Mucosa of gallbladder (tissue), 1 donor: Measurements from ENCODE around the gene PAPOLA. TPM values are rescaled to one million over a fixed set of nuclear protein-coding genes. Genes with fewer than 3 reads are reported as not detected.

ENCODE experiments used
- DNase-seq: peaks from one replicate; pipeline ENCODE4 v3.0.0-alpha.2; 2020; ENCODE audit warnings: low spot score
- total RNA-seq: library from RNA; stranded (reverse); gene quantifications from one replicate; pipeline ENCODE4 v1.2.1, GENCODE V29; 2021
- donor health status: DM: no; HTN: no; CAD: no.

PAPOLA gene
- total RNA-seq, 1 donor from 2014 or later: 175 TPM

GRCh38 chr14:96586056-96586455, 83.9 kb downstream of the PAPOLA start:
- DNase-seq: no peak

DNA sequence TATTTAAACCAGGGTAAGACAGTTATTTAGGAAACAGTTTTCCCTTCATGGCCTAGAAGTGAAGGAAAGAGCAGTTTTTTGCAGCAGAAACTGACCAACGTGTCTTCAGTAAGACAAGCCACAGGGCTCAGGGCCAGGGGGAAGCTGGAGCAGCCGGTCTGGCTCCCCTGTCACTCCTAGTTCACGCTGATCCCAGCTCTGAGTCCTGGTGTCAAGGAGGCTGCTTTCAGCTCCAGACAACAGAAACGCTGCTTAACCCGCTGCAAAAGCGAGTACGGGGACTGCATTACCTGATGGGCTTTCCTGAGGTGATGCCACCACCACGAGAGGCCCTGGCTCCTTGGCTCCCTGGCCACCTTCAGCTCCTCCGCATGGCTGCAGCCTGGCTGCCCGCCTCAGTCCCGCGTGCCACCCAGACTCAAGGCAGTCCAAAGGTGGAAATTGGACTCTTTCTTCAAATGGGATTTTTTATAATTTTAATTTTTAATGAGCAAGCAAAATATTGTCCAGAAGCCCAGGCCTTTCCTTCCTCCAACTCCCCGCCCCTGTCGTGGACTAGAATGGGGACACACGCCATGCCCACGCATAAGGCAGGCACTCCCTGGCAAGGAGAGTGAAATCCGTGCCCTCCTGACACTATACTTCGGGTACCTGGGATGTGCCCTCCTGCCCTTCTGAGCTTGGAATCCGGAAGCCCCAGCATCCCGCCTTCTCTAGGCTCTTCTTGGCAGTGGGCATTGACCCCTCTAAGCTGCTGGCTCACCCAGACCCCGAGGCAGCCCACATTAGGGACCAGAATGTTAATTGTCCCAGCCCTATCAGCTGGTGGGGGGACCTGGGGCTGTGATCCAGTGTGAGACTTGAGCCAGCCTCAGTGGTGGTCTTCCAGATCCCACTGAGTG, 85.0 kb downstream of the PAPOLA start:
- DNase-seq: no peak

DNA sequence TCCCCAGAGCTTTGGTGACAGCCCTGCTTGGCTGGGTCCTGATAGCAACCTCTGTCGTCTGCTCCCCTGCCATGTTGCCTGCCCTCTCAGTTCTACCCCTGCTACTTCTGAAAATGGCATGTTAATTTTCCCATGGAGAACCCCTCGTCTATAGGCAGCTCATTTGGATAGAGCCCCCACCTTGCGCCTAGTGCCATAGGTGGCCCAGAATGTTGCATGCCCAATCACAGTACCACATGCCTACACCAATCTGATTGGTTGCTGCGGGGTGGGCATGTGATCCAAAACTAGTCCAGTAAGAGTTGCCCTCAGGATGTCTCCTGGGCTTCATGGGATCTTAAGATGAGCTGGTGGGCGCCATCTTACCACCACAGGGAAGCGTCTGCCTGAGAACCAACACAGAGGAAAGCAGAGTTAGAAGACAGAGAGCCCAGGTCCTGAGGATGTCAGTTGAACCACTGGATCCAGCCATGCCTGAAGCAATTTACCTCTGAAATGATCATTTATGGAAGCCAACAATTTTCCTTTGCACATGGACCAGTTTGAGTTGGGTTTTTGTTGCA, 85.7 kb downstream of the PAPOLA start:
- DNase-seq: no peak

- no peak for DNase-seq
Observed at GRCh38 chr14:96588410-96589257, 86.5 kb downstream of the PAPOLA start.

DNA sequence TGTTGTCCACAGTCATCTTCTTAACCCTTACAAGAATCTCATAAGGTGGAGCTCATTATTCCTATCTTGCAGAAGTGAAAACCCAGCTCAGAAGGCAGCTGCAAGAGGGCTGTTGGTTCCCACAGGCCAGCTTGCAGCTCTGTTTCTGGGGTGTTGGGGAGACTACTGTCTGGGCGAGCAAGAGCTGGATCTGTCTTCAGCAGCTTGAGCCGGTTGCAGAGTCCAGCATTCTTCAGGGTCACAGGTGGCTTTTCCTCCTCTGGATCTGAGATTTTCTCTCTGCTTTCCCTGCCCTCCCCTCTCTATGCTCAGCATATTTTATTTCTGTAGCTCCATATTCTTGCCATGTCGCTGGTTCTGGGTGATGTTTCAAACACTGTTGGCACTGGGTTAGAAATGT, 87.4 kb downstream of the PAPOLA start:
- no peak for DNase-seq

- DNase-seq: no peak
Observed at GRCh38 chr14:96590190-96590864, 88.1 kb downstream of the PAPOLA start.

DNA sequence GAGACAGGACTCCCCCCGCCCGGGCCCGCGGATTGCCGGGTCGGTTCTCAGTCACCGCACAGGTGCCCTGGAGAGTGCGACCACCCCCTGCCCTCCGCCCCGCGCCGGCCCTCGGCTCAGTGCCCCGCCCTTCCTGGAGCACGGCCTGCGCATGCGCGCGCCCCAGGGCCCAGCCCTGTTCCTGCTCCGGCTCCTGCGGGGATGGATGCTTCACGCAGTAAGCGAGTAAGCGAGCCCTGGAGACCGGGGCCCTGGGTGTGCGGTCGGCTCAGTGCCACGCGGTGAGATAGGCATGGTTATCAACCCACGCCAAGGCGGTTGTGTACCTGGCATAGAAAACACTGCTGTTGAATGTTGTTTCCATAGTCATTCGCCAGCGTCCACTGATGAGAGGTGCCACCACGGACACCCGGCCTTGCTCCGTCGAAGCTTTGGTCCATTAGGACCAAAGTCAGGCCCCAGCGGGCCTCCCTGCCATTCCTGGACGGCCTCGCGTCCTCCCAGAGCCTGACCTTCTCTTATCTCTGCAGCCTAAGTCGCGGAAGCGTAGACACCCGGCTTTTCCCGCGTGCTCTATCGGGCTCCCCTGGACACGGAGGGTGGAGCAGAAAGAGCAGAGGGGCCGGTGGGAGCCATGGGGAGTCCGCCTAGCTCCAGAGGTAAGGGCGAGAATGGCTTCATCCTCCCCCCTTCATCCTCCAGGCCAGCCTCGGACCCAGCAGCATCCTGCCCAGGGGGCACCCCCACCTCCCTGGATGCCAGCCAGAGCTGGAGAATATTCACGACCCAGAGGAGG, 90.6 kb downstream of the PAPOLA start:
- peak; percentile 34 for DNase-seq

DNA sequence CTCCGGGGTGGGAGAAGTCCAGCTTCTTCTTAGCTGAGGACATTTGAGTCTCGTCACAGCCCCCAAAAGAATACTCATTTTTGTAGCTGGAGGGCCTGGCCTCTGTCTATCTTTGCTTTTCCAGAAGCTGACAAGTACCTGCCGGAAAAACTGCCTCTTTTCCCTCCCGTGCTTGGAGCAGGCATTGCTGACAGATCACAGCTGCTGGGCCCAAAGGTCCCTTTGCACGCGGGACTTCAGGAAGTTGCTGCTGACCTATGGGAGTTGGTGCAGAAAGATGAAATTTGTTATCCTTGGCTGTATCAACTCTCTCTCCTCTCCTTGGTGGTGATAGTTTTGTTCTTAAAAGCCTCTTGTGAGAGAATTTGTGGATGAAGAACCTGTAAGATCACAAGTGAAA, 92.8 kb downstream of the PAPOLA start:
- no peak for DNase-seq

DNA sequence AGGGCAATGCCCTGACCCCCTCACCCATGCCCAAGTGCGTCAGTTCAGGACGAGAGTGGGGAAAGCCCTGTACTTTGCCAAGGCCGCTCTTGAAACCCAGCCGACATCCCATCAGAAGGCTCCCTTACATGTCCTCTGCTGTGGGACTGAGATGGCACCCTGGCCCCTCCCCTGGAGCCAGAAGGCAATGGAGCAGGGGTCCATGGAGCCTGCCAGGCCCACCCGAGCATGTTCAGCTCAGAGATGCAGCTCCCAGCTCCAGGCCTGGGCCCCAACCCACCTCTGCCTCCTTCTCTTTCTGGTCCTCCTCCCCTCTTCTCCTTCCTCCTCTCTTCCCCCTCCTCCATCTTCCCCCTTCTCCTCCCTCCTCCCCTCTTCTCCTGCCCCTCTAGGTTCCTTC, 95.5 kb downstream of the PAPOLA start:
- DNase-seq: no peak

DNA sequence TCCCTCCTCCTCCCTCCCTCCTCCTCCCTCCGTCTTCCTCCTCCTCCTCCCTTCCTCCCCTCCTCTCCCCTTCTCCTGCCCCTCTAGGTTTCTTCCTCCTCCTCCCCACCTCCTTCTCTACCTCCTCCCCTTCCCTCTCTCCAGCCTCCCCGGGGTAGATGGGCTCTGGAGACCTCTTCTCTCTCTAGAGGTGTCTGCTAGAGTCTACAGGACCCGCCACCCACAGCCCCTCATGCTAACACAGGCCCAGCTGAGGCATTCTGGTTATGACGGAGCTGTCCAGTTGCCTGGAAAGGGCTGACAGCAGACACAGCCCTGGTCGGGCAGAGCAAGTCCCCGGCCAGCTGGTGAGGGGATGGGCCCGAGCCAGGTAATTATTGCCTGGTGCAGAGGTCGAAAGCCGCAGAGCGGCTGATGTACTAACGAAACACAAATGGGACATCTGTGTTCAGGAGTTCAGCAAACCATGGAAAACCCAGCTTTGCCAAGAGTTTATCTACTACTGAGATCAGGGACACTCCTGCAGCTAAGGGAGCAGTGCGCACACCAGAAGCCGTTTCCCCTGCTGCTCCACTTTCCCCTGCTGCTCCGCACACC, 96.2 kb downstream of the PAPOLA start:
- DNase-seq: no peak

DNA sequence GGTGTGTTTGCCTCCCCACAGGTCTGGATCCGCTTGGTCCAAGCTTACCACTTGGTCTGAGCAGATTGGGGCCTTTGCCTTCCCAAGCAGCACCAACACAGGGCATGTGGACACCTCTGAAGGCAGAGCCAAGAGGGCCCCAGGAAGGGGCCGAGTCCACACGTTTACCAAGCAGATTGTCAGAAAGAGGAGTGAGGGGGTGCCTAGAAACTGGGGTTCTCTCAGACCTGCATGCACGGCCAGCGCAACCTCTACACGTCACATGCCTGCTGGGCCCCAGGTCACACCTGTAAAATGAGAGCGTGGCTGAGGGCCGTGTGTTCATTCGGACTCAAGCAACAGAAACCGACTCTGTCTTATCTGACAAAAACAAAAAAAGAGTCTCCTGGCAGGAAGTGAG, 96.9 kb downstream of the PAPOLA start:
- no peak for DNase-seq

GRCh38 chr14:96602186-96602585, 100.0 kb downstream of the PAPOLA start:
- no peak for DNase-seq

GRCh38 chr14:96603350-96604255, 101.4 kb downstream of the PAPOLA start:
- no peak for DNase-seq

GRCh38 chr14:96614481-96614881, 112.3 kb downstream of the PAPOLA start:
- no peak for DNase-seq

- DNase-seq: no peak
Observed at GRCh38 chr14:96616161-96616721, 114.1 kb downstream of the PAPOLA start.
